HL-60/S4 (cell line): Measurements from ENCODE around the gene DCP2.

ENCODE experiments used
- in situ Hi-C: fragments of 300-500 bp; cut with MboI; formaldehyde crosslinking; loops from 2 replicates; pipeline ENCODE4 v1.14.3; 2022; ENCODE audit warnings: low sequenced_read_pairs

Gene DCP2

DNA sequence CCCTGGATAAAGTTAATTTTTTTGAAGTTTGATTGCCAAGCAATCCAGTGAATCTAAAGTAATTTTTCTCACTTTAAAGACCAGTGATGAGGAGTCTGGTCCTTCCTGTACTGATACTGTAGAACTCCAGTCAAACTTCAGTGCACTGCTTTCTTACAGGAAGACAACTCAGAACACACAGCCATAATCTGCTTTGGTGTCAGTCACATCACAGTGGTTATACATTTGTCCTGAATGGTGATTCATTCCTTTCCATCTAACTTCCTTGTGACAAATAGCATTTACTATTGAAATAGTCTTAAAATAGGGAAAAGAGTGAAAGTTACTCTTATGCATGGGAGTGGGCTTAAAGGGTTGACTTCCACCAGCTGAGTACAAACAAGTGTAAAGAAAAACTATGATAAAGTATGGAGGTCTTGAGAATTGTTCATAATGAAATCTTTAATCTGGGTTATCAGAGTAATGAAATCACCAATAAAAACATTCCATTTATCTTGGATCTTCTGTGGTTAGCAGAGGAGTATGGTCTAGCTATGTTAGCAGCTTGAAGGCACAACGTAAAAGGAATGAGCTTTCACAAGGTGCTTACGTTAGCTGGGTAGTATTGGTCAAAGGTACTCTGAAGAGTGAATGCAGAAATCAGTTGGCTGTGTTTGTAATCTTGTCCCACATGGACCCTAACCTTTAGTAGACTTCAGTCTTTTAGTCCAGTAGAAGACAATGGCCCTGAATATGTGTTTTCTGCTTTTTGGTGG is 41.5 kb downstream of the DCP2 start:
- in situ Hi-C loops, result no loop called here

DNA sequence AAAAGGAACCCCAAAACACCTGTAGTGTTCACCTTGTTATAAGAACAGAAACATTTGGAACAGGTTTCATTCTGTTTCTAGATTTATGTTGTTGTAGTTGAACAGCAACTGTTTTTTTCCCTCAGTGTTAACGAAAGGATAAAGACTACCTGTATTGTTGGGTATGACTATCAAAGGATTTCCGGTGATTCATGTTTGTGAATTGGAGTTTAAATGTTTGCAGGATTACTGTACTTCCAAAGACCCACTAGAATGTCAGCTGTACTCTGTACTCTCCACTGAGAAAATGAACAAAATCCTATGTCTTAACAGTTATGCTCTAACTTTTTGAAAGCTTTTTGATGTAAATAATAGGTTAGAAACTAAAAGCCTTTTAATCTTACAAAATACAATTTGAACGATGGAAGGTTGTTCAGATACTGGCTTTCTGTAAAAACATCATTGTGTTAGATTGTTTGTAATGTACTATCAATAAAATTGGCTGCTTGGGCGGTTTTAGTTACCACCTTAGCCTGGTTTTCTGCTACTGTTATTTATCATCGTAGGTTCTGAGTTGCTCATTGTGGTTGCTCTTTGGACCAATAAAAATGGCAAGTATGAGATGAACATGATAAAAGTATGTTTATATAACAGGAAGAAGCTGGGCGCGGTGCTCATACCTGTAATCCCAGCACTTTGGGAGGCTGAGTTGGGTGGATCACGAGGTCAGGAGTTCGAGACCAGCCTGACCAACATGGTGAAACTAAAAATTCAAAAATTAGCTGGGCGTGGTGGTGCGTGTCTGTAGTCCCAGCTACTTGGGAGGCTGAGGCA is 44.1 kb downstream of the DCP2 start:
- in situ Hi-C loops, result no loop called here

DNA sequence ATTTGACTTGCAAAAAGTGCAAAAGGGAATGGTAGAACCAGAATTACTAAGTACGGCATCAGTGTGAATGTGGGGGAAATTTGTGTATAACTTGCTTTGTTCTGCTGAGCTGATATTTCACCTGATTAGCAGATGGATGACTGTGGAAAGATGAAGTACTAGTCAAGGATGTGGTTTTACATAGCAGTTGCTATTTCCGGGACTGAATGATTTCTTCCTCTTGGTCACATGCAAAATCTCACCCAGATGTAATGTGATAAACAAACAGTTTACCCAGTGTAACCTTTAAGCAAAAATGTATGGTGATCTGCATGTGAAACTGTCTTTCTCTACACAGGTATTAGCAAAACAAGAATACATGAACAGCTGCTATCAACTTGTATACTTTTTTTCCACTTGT is 46.1 kb downstream of the DCP2 start:
- in situ Hi-C loops, result no loop called here

DNA sequence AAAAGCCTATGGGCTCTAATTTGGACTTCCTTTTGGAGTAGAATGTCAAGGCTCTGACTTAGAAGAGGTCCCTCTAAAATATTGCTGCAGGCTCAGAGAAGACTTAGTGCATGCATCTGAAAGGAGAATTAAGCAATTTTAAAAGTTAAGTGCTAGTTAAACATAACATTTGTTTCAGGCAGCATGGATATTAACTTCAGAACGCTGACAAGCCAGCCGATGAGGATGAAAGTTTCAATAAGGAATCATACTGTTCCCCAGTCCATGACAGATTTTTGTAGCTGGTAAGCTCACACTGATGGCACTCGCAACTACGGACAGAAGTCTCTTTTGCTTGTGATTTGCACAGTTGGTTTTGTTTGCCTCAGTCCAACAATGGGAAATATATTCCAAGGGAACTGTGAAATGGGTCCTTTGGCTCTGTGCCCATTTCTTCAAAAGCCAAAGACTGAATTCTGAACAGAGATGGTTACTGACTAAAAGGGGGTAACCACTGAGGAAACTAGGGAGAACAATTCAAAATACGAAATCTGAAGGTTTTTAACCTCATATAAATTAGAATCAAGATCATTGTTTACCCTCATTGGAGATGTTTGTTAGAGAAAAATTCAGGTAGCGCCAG is 47.6 kb downstream of the DCP2 start:
- in situ Hi-C loops, result no loop called here

DNA sequence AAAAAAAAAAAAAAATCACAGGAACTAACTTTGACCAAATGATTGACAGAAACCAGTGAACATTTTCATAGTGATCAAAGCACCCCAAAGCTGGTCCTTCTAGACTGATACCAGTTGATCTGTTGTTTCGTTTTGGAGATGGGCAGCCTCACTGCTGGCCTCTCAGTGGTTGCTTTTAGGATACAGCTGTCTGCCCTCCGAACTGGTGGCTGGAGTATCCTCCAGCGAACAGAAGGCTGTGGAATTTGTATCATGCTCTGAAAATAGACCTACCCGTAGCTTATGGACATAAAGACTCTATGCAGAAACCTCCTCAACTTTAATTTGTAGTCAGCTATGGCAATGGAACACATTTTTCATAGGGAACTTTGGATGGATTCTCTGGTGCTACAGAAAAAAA is 49.0 kb downstream of the DCP2 start:
- in situ Hi-C loops, result no loop called here

DNA sequence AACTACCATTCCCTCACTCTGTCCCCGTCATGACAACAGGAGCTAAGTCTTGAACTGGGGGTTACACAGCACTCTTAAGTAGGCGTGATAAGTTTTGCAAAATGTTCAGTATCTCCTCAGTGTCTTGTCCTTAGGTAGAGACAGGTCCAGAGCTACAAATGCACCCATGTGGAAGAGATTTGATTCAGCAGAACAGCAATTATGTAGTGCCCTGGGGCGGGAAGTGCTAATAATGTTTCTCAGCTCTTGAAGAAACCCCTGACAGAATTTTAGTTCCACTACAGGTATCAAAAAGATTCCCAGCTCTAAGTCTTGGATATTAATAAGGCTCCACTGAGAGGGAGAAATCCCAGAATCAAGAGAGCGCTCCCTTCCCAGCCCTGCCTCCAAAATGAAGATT is 49.6 kb downstream of the DCP2 start:
- in situ Hi-C loops, result no loop called here

DNA sequence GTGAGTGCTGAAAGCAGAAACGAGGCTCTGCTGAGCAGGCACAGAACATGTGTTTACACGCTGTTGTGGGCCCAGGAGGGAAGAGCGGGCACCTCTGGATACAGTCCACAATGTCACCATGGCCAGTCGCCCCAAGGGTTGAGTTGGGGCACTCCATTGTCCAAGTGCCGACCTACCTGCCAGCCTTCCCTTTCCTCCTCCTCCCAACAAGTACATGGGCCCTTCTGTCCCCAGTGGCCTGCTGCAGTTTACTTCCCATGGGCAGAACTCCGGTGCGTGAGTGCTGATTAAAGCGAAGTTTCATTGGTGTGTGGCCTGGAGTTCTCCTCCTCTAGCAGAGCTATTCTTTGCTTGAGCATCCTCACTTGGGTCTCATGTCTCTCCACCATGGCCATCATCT is 50.4 kb downstream of the DCP2 start:
- in situ Hi-C loops, result no loop called here

DNA sequence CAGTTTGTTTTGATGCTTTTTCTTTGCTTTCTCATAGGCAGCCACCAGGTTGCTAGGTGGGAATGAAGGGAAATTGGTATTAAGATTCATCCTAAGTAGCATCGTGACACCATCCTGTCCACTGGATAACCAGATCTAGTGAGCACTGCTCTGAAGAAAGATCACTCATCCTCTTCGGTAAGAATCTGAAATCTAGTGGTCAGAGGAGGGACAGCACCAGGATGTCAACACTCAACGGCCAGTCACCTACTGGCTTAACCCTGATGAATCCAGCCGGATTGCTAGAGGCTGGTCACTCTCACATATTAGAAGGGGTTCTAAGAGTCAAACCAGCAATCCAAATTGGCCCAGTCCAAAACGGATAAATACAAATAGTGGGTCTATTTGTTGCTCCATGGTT is 50.8 kb downstream of the DCP2 start:
- in situ Hi-C loops, result no loop called here

DNA sequence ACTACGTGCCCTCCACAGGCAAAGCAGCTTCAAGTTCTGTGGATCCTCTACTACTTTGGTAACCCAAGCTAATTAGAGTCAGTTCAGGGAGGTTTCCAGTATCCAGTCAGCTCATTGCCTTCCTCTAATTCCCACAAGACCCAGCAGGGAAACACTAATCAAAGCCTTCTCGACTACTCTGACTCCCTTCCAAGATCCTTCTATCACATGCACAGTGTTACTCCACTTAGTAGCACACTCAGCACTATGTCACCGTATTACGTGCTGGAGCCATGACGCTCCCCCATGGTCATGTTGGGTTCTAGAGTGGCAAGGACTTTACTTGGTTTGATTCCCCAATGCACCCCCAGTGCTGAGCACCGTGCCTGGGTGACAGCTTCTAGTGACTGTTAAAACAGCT is 53.0 kb downstream of the DCP2 start:
- in situ Hi-C loops, result no loop called here

DNA sequence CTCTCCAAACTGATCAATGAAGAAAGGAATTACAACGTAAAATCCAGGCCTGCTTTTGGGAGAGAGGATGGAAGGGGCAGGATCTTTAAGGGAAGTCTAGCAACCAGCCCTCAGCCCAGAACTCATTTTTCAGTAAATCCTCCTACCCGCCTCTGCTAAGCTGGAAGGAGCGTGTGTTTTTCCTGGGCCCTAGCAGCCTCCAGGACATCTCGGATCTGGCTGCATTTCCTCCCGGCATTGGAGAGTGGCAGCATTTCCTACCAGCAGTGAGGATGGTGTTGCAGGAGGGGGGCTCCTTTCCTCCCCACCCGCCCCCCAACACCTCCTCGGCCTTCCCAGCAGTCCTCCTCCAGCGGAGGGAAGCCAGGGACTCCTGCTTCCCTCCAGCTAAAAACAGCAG is 54.5 kb downstream of the DCP2 start:
- in situ Hi-C loops, result no loop called here

DNA sequence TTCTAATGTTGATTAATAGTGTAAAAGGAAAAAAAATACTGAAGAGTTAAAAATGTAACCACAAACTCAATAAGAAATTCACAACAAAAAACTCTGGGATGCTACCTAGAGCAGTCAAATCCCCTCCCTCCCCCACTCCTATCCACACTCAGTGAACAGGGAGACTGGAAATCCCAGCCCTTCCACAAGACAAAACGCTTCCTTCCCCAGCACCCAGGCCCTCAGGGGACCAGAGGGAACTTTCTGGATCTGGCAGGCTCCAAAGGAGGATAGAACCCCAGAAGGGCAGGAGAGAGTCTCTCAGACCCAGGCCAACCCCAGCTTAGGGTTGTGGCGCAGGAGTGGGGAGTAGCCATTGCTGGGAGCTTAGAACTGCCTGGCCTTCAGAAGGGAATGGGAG is 55.0 kb downstream of the DCP2 start:
- in situ Hi-C loops, result no loop called here

DNA sequence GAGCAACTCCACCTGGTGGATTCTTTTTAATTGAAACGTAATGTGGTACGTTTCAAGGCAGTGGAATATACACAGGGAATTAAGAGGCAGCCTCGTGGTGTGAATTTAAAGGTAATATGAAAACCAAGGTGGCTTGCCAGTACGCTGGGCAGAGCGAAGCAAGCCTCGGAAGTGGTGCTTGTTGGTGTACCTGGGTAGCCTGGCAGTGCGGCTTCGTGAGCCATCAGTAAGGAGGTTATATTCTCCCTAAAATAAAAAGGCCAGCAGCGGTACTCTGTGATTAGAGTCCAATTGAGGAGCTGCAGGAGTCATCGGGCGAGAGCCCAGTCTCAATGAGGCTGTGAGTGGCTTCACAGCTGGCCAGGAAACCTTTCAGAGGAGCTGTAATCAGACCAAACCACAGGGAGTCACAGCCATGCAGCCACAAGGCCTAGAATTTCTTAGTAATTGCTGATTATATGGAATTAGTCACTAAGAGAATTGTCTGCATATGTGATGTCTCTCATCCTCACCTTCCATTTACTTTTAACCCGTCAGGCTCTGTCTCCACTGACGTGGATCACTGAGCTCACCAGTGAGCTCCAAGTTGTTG is 57.7 kb downstream of the DCP2 start:
- in situ Hi-C loops, result no loop called here

DNA sequence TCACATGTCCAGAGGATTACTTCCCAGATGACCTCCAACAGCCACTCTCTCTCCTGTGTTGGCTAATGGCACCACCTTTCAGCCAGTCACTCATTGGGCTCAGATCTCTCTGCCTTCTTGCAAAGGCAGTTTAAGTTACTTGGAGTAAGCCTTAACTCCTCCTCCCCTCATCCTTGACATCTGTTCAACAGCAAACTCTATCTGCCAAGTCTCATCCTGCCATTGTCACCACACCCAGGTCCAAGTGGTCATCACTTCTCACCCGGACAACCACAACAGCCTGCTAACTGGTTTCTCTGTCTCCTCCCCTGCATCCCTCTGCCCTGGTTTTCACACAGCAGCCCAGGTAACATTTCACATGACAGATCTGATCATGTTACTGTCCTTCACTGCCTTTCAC is 58.5 kb downstream of the DCP2 start:
- in situ Hi-C loops, result no loop called here

DNA sequence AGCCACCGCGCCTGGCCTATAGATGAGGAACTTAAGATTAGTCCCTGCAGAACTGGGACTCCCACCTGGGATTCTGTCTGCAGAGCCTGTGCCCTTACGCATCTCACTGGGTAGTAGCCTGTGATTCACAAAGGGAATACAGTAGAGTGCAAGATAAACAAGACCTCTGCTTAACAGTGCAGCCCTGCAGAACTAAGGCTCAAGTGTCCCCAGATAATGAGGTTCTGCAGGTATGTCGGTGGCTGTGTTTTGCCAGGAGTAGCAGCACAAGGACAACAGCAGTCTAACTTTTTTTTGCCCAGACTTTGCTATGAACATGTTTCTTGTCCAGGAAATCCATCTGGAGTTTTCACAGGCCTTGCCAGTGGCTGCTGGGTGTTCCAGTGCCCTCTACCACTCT is 59.7 kb downstream of the DCP2 start:
- in situ Hi-C loops, result no loop called here

DNA sequence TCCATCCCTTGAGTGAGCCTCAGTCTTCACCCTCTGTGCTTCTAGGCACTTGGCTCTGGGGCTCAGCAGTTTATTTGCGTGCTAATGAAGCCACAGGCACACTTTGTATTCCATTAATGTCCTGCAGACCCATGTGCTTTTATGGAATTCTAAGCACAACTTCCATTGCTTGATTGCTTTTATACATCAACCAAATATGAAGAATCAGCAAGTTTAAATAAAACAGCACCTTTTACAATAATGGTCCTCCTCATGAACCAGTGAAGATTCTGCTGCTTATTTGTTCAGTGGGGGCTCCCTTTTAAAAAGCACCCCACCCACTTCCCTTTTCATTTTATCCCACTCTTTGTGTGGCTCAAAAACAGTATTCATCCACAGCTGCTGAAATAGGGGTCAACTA is 60.2 kb downstream of the DCP2 start:
- in situ Hi-C loops, result no loop called here

DNA sequence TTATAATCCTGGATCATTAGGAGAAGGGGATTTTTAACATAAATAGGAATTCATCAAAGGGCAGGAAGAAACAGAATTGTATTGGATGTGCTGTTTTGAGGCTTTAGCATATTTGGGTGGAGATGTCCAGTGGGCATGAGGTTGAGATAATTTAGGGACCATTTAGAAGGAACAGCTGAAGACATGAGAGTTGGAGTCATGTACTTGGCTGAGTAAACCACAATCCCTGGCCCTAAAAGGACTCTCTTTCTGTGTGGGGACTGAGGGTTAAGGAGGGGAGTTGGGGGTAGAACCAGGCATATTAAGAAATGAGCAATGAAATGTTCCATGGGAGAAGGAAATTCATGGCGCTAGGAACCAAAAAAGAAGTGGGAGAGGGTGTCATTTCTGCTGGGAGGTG is 61.5 kb downstream of the DCP2 start:
- in situ Hi-C loops, result no loop called here

DNA sequence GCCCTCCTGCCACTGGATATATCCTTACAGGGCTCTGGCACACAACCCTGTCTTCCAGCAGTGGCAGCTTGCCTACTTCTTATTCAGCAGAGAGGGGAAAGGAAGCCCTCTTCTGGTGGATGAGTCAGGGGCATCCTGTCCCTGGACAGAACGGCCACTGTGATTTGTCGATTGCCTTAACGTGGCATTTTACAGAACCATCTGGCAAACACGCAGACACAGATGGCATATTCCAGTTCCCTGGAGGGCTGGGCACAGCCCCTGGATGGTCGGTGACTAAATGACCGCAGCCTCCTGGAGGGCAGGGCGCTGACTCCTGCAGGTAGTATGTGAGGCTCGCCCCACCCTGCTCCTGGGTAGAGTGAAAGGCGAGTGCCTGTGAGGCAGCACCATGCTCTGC is 62.1 kb downstream of the DCP2 start:
- in situ Hi-C loops, result no loop called here

DNA sequence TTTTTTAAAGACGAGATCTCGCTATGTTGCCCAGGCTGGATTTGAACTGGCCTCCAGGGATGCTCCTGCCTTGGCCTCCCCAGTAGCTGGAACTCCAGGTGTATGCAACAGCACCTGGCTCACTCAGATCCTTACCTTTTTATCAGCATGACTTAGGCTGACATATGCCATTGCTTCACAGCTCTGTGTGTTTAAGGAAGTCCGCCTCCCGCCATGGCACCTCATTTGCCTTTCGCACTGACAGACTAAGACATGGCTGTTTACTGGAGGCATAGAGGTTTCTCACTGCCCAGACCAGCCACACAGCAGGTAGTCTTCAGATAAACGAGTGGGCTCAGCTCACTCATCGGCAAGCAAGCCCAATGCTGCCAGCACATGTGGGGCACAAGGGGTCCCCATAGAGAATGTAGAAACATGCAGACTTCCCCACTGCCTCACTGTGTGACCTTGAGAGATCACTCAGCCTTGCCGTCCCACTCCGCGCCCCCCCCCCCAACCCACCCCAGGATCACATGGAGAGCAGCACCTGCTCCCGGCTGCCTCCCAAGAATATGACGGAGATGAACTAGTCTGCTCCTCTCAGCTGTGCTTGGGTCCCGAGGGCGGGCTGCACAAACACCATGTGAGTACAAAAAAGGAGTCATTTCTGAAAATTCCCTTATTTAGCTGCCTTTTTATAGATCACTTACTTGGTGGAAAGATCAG is 62.8 kb downstream of the DCP2 start:
- in situ Hi-C loops, result no loop called here

DNA sequence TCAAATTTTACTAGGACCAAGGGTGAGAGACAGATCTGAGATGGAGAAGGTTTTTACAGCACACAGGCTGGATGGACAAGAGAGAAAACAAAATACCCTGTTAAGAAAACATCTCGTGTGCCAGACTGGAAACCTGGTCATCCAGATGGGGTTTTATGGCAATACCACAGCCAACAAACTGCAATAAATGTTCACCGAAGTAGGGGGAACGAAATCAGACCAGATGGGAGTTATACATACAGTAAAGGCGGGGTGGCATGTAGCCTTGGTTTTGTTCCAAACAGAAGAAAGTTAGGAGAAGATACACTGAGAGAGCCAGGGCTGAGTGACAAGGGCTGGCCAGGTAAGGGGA is 63.3 kb downstream of the DCP2 start:
- in situ Hi-C loops, result no loop called here

DNA sequence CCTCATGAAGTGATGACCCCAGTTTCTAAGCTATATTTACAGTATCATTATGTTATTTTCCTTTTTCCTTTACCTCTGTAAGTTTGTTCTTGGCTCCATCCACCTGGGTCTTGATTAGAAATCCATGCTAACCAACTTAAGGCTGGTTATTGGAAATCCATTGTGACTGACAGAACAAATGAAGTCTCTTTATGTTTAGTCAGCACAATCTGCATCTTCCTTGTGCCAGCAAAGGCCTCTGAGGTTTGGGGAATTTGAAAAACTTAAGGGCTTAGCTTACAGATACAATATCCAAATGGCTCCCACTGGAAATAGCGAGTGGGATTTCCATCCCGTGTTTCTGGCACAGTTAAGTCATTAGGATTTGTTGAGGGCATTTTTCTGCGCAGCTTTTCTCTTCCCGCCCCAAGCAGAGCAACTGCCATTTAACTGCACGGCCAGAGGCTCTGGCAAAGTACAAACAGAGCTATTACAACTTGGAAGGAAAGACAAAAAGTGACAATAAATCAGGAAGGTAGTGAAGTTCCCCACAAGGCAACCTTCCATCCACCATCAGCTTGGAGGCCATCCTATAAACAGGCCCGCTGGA is 64.2 kb downstream of the DCP2 start:
- in situ Hi-C loops, result no loop called here
